Tibial artery (tissue), 4 donors: Measurements from ENCODE around the gene CSF1R.

ENCODE experiments used
- DNase-seq, 2 donors: peaks; one replicate each; pipeline ENCODE4 v3.0.0-alpha.2; 2019
- H3K27ac ChIP-seq, 2 donors: fragments of 200-600 bp; sonication (generic) in 1 of 2; 1 replicate in 1 of 2; 2 replicates in 1 of 2; pipeline ENCODE4 v1.5.1; 2018 to 2019; ENCODE audit warnings: mild to moderate bottlenecking in 1 of 2
- H3K27me3 ChIP-seq, 2 donors: fragments of 200-600 bp; sonication (generic) in 1 of 2; one replicate each; pipeline versions ENCODE4 v1.5.1 to v1.6.0; 2016 to 2019
- H3K36me3 ChIP-seq, 3 donors: fragments of 200-600 bp; sonication (generic) in 2 of 3; one replicate each; pipeline ENCODE4 v1.5.1; 2016 to 2019; ENCODE audit warnings: mild to moderate bottlenecking in 2 of 3
- H3K4me1 ChIP-seq, 4 donors: fragments of 200-600 bp; sonication (generic) in 2 of 4; 1 replicate in 3 of 4; 2 replicates in 1 of 4; pipeline ENCODE4 v1.5.1; 2016 to 2019
- H3K4me3 ChIP-seq, 2 donors: fragments of 200-600 bp; sonication (generic) in 1 of 2; 1 replicate in 1 of 2; 2 replicates in 1 of 2; pipeline ENCODE4 v1.5.1; 2018 to 2019; ENCODE audit warnings: mild to moderate bottlenecking in 2 of 2
- H3K9me3 ChIP-seq, 3 donors: fragments of 200-600 bp; sonication (generic) in 1 of 3; one replicate each; pipeline ENCODE4 v1.5.1; 2016 to 2019
- CTCF ChIP-seq, 2 experiments: fragments of 200-600 bp in 1 of 2; fragments of 450-650 bp in 1 of 2; IDR thresholded peaks; one replicate each; pipeline ENCODE4 v1.5.1; 2017 to 2019; ENCODE audit warnings: antibody characterized with exemption in 2 of 2, mild to moderate bottlenecking in 1 of 2, moderate library complexity in 1 of 2
- intact Hi-C: fragments of 100-400 bp; cut with DNase I; formaldehyde crosslinking; loops from one replicate; pipeline ENCODE4 v1.15.0; 2023; ENCODE audit warnings: low total_unique reads

The CSF1R gene

GRCh38 chr5:150017226-150018005 lies 68.9 kb downstream of the CSF1R start:
- no peak for DNase-seq
- H3K4me1 ChIP-seq: peaks cover 0 to 17% (median 6%) of the 10 kb centered on the region in 4 donors
- no peak overlapping the region for H3K4me3 ChIP-seq
- intact Hi-C loops: no loop called here
- TF ChIP-seq CTCF (IDR thresholded peaks at IDR 0.05): no peak
- H3K9me3 ChIP-seq: peaks cover 0 to 9% (median 0%) of the 10 kb centered on the region in 3 donors
- no peak overlapping the region for H3K27ac ChIP-seq
- H3K36me3 ChIP-seq: peaks cover 63 to 89% (median 78%) of the 10 kb centered on the region in 3 donors
- H3K27me3 ChIP-seq: no peaks in the 10 kb centered on the region

- intact Hi-C loops: no loop called here
- Histone ChIP-seq H3K9me3 (peaks cover 0 to 9% (median 0%) of the 10 kb centered on the region in 3 donors), H3K27ac (no peak overlapping the region), H3K4me3 (no peak overlapping the region), H3K27me3 (no peaks in the 10 kb centered on the region), H3K4me1 (peaks cover 0 to 8% (median 2%) of the 10 kb centered on the region in 4 donors), H3K36me3 (peaks cover 69 to 93% (median 86%) of the 10 kb centered on the region in 3 donors)
- no peak for DNase-seq
- no peak for TF ChIP-seq CTCF (IDR thresholded peaks at IDR 0.05)
Measured at GRCh38 chr5:150016537-150016936, 69.8 kb downstream of the CSF1R start.

GRCh38 chr5:150015415-150015814 lies 70.9 kb downstream of the CSF1R start:
- Histone ChIP-seq H3K27ac (no peak overlapping the region), H3K27me3 (no peaks in the 10 kb centered on the region), H3K9me3 (peaks cover 0 to 9% (median 0%) of the 10 kb centered on the region in 3 donors), H3K4me3 (no peak overlapping the region), H3K36me3 (peaks cover 68 to 94% (median 91%) of the 10 kb centered on the region in 3 donors), H3K4me1 (no peaks in the 10 kb centered on the region)
- intact Hi-C loops: no loop called here
- TF ChIP-seq CTCF (IDR thresholded peaks at IDR 0.05): no peak
- DNase-seq: no peak

- H3K4me1 ChIP-seq: no peaks in the 10 kb centered on the region
- intact Hi-C loops: no loop called here
- no peaks in the 10 kb centered on the region for H3K27me3 ChIP-seq
- peaks cover 0 to 9% (median 0%) of the 10 kb centered on the region in 3 donors for H3K9me3 ChIP-seq
- H3K4me3 ChIP-seq: no peak overlapping the region
- H3K27ac ChIP-seq: no peak overlapping the region
- H3K36me3 ChIP-seq: peaks cover 71 to 94% (median 94%) of the 10 kb centered on the region in 3 donors
- TF ChIP-seq CTCF (IDR thresholded peaks at IDR 0.05): no peak
- no peak for DNase-seq
Measured at GRCh38 chr5:150014456-150014855, 71.9 kb downstream of the CSF1R start.

GRCh38 chr5:150013931-150014330 lies 72.4 kb downstream of the CSF1R start:
- Histone ChIP-seq H3K27me3 (no peaks in the 10 kb centered on the region), H3K4me1 (no peaks in the 10 kb centered on the region), H3K9me3 (peaks cover 0 to 9% (median 0%) of the 10 kb centered on the region in 3 donors), H3K36me3 (peaks cover 66 to 94% (median 92%) of the 10 kb centered on the region in 3 donors), H3K27ac (no peak overlapping the region), H3K4me3 (no peak overlapping the region)
- no peak for DNase-seq
- intact Hi-C loops: no loop called here
- TF ChIP-seq CTCF (IDR thresholded peaks at IDR 0.05): no peak
